Astrocyte (in vitro differentiated cells and primary cell): ENCODE measurements around the gene SLC6A3.

Source experiments
- EZH2 ChIP-seq: IDR thresholded peaks from 2 replicates; pipeline ENCODE4 v1.6.1; 2012; ENCODE audit warnings: mild to moderate bottlenecking, low read length, inconsistent platforms; ENCODE audit not compliant: insufficient read depth
- TF ChIP-seq, protein P1 (sequence below): IDR thresholded peaks from 2 replicates; pipeline ENCODE4 v1.5.1; 2011; ENCODE audit warnings: low read depth, mild to moderate bottlenecking, inconsistent platforms, low read length, moderate library complexity; ENCODE audit not compliant: insufficient read depth

DNA sequence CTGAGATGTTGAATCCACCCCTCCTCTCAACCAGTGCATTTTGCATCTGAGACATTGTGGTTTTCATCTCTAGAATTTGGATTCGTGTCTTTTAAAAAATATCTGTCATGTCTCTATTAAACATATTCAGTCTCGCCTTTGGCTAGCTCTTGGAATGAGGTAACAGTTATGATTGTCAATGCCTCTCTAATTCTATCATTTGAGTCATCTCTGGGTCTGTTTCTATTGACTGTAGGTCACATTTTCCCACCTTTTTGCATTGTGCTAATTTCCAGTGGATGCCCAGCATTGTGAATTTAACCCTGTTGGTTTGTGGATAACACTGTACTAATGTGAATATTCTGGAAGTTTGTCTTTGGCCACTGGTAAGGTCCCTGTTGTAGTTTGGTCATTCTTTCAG is 8.4 kb upstream of the SLC6A3 start:
- TF ChIP-seq, protein P1, sequence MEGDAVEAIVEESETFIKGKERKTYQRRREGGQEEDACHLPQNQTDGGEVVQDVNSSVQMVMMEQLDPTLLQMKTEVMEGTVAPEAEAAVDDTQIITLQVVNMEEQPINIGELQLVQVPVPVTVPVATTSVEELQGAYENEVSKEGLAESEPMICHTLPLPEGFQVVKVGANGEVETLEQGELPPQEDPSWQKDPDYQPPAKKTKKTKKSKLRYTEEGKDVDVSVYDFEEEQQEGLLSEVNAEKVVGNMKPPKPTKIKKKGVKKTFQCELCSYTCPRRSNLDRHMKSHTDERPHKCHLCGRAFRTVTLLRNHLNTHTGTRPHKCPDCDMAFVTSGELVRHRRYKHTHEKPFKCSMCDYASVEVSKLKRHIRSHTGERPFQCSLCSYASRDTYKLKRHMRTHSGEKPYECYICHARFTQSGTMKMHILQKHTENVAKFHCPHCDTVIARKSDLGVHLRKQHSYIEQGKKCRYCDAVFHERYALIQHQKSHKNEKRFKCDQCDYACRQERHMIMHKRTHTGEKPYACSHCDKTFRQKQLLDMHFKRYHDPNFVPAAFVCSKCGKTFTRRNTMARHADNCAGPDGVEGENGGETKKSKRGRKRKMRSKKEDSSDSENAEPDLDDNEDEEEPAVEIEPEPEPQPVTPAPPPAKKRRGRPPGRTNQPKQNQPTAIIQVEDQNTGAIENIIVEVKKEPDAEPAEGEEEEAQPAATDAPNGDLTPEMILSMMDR: no peak
- TF ChIP-seq EZH2: no peak
